Retinal pigment epithelial cell (primary cell): ENCODE results near the gene HTT-AS.

ENCODE experiments used
- DNase-seq: peaks from one replicate; pipeline ENCODE4 v3.0.0-alpha.2; 2010; ENCODE audit warnings: low read depth
- H3K4me3 ChIP-seq: 2 replicates; pipeline ENCODE4 v1.5.1; 2011; ENCODE audit warnings: mild to moderate bottlenecking, low read length, control low read depth, moderate library complexity
- TF ChIP-seq, protein P1 (sequence below): conservative IDR thresholded peaks from 2 replicates; pipeline ENCODE4 v1.5.1; 2011; ENCODE audit warnings: low read depth, low read length, control low read depth, inconsistent platforms

Gene HTT-AS

DNA sequence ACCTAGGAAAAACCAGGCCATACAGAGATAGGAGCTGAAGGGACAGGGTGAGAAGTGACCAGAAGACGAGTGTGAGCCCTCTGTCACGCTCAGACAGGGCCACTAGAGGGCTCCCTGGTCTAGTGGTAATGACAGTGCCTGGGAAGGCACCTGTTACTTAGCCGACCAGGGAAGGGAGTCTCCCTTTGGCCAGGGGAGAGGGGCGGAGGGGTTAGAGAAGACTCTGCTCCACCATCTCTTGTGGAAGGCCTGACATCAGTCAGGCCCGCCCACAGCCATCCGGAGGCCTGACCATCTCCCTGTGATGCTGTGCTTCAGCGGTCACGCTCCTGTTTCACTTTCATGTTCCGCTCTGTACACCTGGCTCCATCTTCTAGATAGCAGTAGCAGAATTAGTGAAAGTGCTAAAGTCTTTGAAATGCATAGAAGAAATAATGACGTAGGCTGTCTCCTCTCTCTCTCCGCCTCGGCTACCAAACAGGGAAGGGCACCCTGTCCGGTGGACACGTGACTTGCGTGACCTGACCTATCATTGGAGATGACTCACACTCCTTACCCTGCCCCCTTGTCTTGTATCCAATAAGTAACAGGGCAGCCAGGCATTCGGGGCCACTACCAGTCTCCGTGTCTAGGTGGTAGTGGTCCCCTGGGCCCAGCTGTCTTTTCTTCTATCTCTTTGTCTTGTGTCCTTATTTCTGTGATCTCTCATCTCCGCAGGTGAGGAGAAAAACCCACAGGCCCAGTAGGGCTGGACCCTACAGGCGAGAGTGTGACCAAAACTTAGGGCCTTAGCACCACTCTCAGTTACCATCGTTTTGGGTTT, 26.7 kb downstream of the HTT-AS start:
- TF ChIP-seq, protein P1, sequence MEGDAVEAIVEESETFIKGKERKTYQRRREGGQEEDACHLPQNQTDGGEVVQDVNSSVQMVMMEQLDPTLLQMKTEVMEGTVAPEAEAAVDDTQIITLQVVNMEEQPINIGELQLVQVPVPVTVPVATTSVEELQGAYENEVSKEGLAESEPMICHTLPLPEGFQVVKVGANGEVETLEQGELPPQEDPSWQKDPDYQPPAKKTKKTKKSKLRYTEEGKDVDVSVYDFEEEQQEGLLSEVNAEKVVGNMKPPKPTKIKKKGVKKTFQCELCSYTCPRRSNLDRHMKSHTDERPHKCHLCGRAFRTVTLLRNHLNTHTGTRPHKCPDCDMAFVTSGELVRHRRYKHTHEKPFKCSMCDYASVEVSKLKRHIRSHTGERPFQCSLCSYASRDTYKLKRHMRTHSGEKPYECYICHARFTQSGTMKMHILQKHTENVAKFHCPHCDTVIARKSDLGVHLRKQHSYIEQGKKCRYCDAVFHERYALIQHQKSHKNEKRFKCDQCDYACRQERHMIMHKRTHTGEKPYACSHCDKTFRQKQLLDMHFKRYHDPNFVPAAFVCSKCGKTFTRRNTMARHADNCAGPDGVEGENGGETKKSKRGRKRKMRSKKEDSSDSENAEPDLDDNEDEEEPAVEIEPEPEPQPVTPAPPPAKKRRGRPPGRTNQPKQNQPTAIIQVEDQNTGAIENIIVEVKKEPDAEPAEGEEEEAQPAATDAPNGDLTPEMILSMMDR = peak; percentile 86
- no peak for DNase-seq

DNA sequence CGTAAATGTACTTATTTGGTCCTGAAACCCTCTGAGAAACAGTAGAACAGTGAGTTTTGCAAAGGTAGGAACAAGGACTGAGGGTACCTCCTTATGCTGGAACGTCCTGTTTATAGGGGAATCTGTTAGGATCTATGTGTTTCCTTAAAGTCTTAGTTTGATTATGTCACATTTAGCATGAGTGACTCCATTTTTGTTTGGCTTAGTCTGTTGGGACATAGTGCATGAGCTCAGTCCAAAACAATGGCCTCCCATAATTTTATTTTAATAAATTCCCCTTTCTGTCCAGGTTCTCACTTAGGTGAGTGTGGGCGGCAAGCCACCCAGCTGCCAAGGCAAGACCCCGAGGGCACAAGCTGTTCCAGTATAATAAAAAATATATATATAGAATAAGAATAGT, 27.7 kb downstream of the HTT-AS start:
- TF ChIP-seq, protein P1 = no peak
- H3K4me3 ChIP-seq = no peak overlapping the region
- no peak for DNase-seq

More for the DNA sequence above, 26.7 kb downstream of the HTT-AS start:
- no peak overlapping the region for H3K4me3 ChIP-seq

DNA sequence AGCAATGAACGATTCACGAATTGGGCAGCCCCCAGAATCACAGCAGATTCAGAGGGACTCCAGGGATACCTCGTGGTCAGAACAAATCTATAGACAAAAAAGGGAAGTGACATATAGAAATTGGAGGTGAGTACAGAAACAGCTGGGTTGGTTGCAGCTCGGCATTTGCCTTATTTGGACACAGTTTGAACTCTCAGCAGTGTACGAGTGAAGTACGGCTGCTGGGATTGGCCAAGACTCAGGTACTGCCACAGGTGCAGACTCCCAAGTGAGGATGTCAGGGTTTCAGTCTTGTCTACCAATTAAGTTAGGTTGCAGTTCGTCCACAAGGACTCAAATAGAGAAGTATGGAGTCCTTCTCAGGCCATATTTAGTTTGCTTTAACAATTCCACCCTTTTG, 28.2 kb downstream of the HTT-AS start:
- H3K4me3 ChIP-seq = no peak overlapping the region
- TF ChIP-seq, protein P1 = no peak
- DNase-seq = no peak

DNA sequence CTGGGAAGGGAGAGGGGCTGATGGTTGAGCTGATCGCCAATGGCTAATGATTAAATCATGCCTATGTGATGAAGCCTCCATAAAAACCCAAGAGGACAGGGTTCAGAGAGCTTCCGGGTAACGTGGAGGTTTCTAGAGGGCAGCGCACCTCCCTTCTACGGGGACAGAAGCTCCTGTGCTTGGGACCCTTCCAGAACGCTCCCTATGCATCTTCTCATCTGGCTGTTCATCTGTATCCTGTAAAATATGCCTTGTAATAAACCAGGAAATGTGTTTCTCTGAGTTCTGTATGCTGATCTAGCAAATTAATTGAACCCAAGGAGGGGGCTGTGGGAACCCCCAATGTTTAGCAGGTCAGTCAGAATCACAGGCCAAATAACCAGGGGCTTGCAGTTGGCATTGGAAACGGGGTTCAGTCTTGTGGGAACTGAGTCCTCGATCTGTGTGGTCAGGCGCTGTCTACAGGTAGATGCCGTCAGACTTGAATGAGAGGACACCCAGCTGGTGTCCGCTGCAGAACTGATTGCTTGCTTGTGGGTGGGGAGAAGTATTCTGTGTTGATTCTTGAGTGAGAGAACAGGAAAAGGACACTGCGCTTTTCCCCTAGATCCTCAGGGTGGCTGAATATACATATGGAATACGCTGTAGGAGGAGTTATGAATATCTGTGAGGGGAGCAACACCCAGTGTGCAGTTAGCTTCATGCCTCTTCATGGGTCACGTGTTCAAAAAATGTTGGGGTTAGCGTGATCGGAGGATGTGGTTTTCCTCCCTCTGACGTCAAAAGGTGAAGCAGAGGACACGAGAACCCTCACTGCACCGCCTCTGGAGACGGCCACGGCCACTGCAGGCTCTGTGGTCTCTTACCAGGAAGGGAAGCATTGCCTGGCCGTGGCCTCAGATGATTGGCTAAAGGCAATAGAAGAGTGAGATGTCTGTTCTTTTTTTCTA, 29.2 kb downstream of the HTT-AS start:
- no peak overlapping the region for H3K4me3 ChIP-seq
- TF ChIP-seq, protein P1 = no peak
- no peak for DNase-seq

DNA sequence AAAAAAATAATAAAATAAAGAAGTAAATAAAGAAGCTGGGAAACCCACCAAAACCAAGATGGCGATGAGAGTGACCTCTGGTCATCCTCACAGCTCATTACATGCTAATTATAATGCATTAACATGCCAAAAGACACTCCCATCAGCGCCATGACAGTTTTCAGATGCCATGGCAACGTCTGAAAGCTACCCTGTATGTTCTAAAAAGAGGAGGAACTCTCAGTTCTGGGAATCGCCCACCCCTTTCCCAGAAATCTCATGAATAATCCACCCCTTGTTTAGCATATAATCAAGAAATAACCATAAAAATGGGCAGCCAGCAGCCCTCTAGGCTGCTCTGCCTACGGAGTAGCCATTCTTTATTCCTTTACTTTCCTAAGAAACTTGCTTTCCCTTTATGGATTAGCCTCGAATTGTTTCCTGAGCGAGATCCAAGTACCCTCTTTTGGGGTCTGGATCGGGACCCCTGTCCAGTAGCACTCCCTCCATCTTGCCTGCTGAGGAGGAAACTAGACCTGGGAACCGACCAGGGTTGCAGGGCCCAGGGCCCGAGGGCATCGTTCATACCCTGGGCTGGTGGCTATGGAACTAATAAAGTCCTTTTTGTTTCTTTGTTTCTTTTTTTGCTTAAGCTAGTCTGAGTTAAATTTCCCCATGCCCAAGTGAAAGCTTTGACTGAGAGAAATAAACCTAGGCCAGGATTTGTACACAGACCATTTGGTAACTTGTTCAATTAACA, 30.9 kb downstream of the HTT-AS start:
- TF ChIP-seq, protein P1 = no peak
- H3K4me3 ChIP-seq = no peak overlapping the region
- DNase-seq = no peak

DNA sequence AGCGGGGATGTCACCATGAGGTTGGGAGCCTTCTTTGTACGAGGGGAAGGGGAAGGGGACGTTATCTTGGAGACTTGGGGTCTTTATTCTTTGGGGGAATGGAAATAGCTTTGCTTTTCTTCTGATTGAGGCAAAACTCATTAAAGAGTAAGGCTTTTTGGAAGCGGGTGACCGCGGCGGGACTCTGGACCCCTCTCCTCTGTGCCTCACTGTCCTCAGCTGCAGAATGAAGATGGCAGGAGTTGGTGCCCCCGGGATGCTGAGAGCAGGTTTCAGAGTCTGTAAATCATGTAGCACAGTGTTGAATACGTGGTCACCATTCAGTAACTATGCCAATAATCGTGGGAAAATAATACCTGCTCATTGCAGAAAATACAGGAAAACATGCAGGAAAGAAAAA, 32.1 kb downstream of the HTT-AS start:
- DNase-seq = no peak
- TF ChIP-seq, protein P1 = no peak
- peak overlapping the region; percentile 45 for H3K4me3 ChIP-seq
